ENCODE results near the gene PKP4. TPM values are rescaled to one million over a fixed set of nuclear protein-coding genes. Genes with fewer than 3 reads are reported as not detected.

Gene PKP4
- total and polyA plus RNA-seq, 7 donors = 14.4 to 41.3 (median 27.5) TPM

- H3K36me3 ChIP-seq = no peaks in the 10 kb centered on the region
- 48 to 69% methylated on average over 8 of the region's 8 CpGs for WGBS, 2 donors
These were observed 268.1 kb downstream of the PKP4 start for GRCh38 chr2:158724803-158725381.

DNA sequence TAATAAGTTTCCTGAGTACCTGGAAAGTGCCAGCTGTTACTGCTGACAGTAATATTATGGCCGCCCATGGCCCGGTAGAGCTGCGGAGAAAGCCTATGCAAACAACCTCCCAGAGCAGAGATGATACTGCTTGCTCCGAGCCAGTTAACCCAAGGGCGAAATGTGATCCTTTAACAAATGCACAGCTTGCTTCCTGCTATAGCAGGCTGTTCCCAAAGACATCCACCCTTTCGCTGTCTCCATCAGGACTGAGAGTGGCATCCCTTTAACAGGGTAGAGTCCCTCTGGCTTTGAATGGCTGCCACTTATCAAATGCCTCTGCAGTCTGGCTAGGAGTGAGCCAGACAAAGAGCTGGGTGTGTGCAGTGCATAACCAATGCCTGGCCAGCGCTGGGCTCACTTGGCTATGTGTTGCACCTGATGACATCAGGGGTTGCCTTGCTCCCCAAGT, 268.7 kb downstream of the PKP4 start:
- WGBS, 2 donors = 78 to 81% methylated on average over 7 of the region's 7 CpGs

More at GRCh38 chr2:158724803-158725381, 268.1 kb downstream of the PKP4 start:
- intact Hi-C loops (cut with DNase I) = no loop called here
- Histone ChIP-seq H3K27ac (no peak overlapping the region), H3K9me3 (no peaks in the 10 kb centered on the region), H3K4me1 (no peaks in the 10 kb centered on the region), H3K27me3 (no peaks in the 10 kb centered on the region), H3K4me3 (no peak overlapping the region)
- no peak for DNase-seq
- no peak for TF ChIP-seq POLR2A (IDR thresholded peaks at IDR 0.05)

DNA sequence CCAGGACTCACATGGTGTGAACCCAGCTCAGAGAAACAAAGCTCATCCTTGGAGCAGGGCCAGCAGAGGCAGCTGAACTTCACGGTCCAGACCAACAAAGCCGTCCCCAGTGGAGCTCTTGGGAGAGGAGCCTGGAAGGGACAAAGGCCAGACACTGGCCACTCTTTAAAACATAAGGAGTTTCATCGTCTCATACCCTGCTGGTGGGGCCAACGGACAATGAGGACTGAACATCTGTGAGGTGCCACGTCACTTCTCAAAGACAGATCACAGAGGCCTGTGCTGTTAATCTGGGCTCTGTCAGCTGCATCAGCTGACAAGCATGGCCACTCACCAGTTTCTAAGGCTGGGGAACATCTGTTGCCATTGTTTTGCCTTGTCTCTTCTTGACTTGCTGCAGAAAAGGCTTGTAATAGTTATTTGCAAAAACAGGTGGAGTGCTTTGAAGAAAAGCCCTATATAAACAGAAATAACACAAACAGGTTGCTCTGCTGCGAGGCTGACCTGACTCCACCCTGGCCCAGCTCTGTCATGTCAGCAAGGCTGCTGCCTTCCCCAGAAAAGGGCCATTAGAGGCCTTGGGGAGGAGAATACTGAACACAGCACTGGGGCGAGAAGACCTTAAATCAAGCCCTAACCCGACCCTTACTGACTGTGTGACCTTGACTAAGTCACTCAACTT, 270.3 kb downstream of the PKP4 start:
- no peaks in the 10 kb centered on the region for H3K36me3 ChIP-seq
- H3K27ac ChIP-seq = no peak overlapping the region
- H3K9me3 ChIP-seq = no peaks in the 10 kb centered on the region
- TF ChIP-seq, protein P1, sequence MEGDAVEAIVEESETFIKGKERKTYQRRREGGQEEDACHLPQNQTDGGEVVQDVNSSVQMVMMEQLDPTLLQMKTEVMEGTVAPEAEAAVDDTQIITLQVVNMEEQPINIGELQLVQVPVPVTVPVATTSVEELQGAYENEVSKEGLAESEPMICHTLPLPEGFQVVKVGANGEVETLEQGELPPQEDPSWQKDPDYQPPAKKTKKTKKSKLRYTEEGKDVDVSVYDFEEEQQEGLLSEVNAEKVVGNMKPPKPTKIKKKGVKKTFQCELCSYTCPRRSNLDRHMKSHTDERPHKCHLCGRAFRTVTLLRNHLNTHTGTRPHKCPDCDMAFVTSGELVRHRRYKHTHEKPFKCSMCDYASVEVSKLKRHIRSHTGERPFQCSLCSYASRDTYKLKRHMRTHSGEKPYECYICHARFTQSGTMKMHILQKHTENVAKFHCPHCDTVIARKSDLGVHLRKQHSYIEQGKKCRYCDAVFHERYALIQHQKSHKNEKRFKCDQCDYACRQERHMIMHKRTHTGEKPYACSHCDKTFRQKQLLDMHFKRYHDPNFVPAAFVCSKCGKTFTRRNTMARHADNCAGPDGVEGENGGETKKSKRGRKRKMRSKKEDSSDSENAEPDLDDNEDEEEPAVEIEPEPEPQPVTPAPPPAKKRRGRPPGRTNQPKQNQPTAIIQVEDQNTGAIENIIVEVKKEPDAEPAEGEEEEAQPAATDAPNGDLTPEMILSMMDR (IDR thresholded peaks at IDR 0.05) = no peak
- TF ChIP-seq EP300 (IDR thresholded peaks at IDR 0.05) (no peak), POLR2A (IDR thresholded peaks at IDR 0.05) (no peak), POLR2AphosphoS5 (IDR thresholded peaks at IDR 0.05) (no peak)
- WGBS, 2 donors = 69 to 71% methylated on average over 8 of the region's 8 CpGs
- no peak for DNase-seq
- no peak overlapping the region for H3K4me3 ChIP-seq
- no peaks in the 10 kb centered on the region for H3K27me3 ChIP-seq
- H3K4me1 ChIP-seq = no peaks in the 10 kb centered on the region
- intact Hi-C loops (cut with DNase I) = no loop called here

More for the DNA sequence above, 268.7 kb downstream of the PKP4 start:
- DNase-seq = no peak
- no peaks in the 10 kb centered on the region for H3K4me1 ChIP-seq
- no peaks in the 10 kb centered on the region for H3K9me3 ChIP-seq
- intact Hi-C loops (cut with DNase I) = no loop called here
- H3K27ac ChIP-seq = no peak overlapping the region
- no peaks in the 10 kb centered on the region for H3K36me3 ChIP-seq
- H3K4me3 ChIP-seq = no peak overlapping the region
- TF ChIP-seq, protein P1 (IDR thresholded peaks at IDR 0.05) = no peak
- no peak for TF ChIP-seq POLR2A (IDR thresholded peaks at IDR 0.05)
- H3K27me3 ChIP-seq = no peaks in the 10 kb centered on the region

- intact Hi-C loops (cut with DNase I) = no loop called here
- DNase-seq = no peak
- Histone ChIP-seq H3K9me3 (no peaks in the 10 kb centered on the region), H3K36me3 (no peaks in the 10 kb centered on the region), H3K4me3 (no peak overlapping the region), H3K27me3 (no peaks in the 10 kb centered on the region), H3K27ac (no peak overlapping the region), H3K4me1 (no peaks in the 10 kb centered on the region)
- WGBS, 2 donors = 80 to 81% methylated on average over 7 of the region's 7 CpGs
- TF ChIP-seq, protein P1 (IDR thresholded peaks at IDR 0.05) = no peak
- no peak for TF ChIP-seq EP300 (IDR thresholded peaks at IDR 0.05)
- TF ChIP-seq POLR2AphosphoS5 (IDR thresholded peaks at IDR 0.05) = no peak
- TF ChIP-seq POLR2A (IDR thresholded peaks at IDR 0.05) = no peak
These were observed 271.7 kb downstream of the PKP4 start for GRCh38 chr2:158728422-158728821.

DNA sequence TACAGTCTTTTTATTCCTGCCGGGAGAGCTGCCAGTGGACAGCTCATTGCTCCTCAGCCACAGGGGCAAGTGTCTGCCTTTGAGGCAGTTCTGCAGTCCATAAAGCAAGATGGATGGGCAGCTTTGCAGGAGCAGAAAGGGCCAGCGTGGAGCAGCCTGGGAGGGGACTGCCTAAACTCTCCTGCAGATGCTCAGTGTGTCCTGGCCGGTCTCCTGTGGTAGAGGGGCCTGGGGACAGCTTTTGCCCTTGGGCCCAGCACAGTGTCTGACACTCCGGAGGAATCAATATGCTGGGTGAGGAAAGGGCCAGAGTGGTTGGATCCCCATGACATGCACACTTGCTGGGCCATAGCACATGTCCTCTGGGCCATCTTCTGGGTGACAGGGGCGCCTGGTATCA, 272.7 kb downstream of the PKP4 start:
- H3K27me3 ChIP-seq = no peaks in the 10 kb centered on the region
- WGBS, 2 donors = 89 to 93% methylated on average over 5 of the region's 5 CpGs
- DNase-seq = no peak

More for the DNA sequence above, 272.7 kb downstream of the PKP4 start:
- no peak for TF ChIP-seq POLR2A (IDR thresholded peaks at IDR 0.05)
- TF ChIP-seq POLR2AphosphoS5 (IDR thresholded peaks at IDR 0.05) = no peak
- TF ChIP-seq EP300 (IDR thresholded peaks at IDR 0.05) = no peak
- TF ChIP-seq, protein P1 (IDR thresholded peaks at IDR 0.05) = no peak
- no peak overlapping the region for H3K4me3 ChIP-seq
- H3K4me1 ChIP-seq = no peaks in the 10 kb centered on the region
- intact Hi-C loops (cut with DNase I) = no loop called here
- no peaks in the 10 kb centered on the region for H3K36me3 ChIP-seq
- H3K9me3 ChIP-seq = no peaks in the 10 kb centered on the region
- H3K27ac ChIP-seq = no peak overlapping the region
